ENCODE measurements around the gene ATRAID.

ATRAID gene

GRCh38 chr2:27251766-27252165 is 39.9 kb downstream of the ATRAID start:
- no peak for DNase-seq

GRCh38 chr2:27255187-27255586 is 43.3 kb downstream of the ATRAID start:
- DNase-seq, result no peak

- no peak for DNase-seq
These were observed 43.8 kb downstream of the ATRAID start for GRCh38 chr2:27255660-27256059.

- DNase-seq, result no peak
These were observed 45.1 kb downstream of the ATRAID start for GRCh38 chr2:27256855-27257454.

- DNase-seq, result no peak
These were observed 46.2 kb downstream of the ATRAID start for GRCh38 chr2:27258051-27258450.

- no peak for DNase-seq
These were observed 49.5 kb downstream of the ATRAID start for GRCh38 chr2:27261241-27261925.

- DNase-seq, result no peak
These were observed 50.1 kb downstream of the ATRAID start for GRCh38 chr2:27261926-27262298.

- DNase-seq, result peak; percentile 11
These were observed 50.8 kb downstream of the ATRAID start, which contains the start of gene SLC30A3 for GRCh38 chr2:27262379-27263286. SLC30A3 (minus strand) TSS chr2:27263047; CDS start chr2:27262906, 141 bp downstream.

- DNase-seq, result no peak
These were observed 51.7 kb downstream of the ATRAID start for GRCh38 chr2:27263287-27264252.

- DNase-seq, result no peak
These were observed 52.5 kb downstream of the ATRAID start for GRCh38 chr2:27264253-27264752.

- DNase-seq, result peak; percentile 24
These were observed 53.1 kb downstream of the ATRAID start for GRCh38 chr2:27264753-27265535.

GRCh38 chr2:27265536-27265870 is 53.7 kb downstream of the ATRAID start:
- no peak for DNase-seq

Data from midbrain (tissue), 1 donor.